Neural cell (in vitro differentiated cells): ENCODE results near the gene LIG3.

Experiments
- EZH2 ChIP-seq: fragments of 200-600, 300-800 bp; shearing (Covaris generic), sonication (generic); IDR thresholded peaks from 2 replicates; pipeline ENCODE4 v1.6.1; 2014; ENCODE audit warnings: antibody characterized with exemption, low read length, borderline replicate concordance, mild to moderate bottlenecking; ENCODE audit not compliant: insufficient read depth, poor library complexity, severe bottlenecking
- TF ChIP-seq, protein P1 (sequence below): fragments of 450-650 bp; IDR thresholded peaks from 2 replicates; pipeline ENCODE4 v1.5.1; 2014; ENCODE audit warnings: antibody characterized with exemption, mild to moderate bottlenecking, moderate library complexity; ENCODE audit not compliant: poor library complexity, severe bottlenecking
- TF ChIP-seq, protein P2 (sequence below): IDR thresholded peaks from 2 replicates; pipeline ENCODE4 v1.6.1; 2012; ENCODE audit warnings: borderline replicate concordance

DNA sequence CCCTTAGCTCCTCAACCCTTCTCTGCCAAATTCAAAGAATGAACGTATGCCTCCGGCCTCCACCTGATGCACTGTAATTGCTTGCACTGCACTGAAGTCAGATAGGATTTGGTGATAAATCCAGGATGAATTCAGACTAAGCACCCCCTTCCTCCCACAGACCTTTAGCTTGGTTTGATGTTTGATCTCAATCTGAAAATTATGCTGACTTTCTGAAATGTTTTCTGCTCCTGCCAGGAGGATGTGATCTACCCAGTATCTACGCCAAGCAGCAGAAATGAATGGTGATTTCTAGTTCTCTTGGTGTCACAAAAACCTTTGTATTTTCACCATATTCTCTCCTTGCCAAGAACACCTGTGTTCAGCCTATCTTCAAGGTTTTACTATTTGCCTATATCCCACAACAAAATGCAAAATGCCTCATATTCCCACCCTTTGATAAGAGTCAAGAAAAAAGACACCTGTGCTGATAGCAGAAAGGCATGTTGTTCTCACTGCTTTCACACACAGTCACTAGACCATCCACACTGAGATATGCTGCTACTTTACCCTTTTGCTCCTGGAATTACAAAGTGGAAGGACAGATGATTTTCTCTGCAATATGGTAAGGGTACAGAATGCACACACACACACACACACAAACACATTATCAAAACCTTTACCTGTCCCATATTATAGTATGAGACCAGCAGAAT is 68.5 kb downstream of the LIG3 start:
- TF ChIP-seq, protein P1, sequence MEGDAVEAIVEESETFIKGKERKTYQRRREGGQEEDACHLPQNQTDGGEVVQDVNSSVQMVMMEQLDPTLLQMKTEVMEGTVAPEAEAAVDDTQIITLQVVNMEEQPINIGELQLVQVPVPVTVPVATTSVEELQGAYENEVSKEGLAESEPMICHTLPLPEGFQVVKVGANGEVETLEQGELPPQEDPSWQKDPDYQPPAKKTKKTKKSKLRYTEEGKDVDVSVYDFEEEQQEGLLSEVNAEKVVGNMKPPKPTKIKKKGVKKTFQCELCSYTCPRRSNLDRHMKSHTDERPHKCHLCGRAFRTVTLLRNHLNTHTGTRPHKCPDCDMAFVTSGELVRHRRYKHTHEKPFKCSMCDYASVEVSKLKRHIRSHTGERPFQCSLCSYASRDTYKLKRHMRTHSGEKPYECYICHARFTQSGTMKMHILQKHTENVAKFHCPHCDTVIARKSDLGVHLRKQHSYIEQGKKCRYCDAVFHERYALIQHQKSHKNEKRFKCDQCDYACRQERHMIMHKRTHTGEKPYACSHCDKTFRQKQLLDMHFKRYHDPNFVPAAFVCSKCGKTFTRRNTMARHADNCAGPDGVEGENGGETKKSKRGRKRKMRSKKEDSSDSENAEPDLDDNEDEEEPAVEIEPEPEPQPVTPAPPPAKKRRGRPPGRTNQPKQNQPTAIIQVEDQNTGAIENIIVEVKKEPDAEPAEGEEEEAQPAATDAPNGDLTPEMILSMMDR: no peak
- TF ChIP-seq, protein P2, sequence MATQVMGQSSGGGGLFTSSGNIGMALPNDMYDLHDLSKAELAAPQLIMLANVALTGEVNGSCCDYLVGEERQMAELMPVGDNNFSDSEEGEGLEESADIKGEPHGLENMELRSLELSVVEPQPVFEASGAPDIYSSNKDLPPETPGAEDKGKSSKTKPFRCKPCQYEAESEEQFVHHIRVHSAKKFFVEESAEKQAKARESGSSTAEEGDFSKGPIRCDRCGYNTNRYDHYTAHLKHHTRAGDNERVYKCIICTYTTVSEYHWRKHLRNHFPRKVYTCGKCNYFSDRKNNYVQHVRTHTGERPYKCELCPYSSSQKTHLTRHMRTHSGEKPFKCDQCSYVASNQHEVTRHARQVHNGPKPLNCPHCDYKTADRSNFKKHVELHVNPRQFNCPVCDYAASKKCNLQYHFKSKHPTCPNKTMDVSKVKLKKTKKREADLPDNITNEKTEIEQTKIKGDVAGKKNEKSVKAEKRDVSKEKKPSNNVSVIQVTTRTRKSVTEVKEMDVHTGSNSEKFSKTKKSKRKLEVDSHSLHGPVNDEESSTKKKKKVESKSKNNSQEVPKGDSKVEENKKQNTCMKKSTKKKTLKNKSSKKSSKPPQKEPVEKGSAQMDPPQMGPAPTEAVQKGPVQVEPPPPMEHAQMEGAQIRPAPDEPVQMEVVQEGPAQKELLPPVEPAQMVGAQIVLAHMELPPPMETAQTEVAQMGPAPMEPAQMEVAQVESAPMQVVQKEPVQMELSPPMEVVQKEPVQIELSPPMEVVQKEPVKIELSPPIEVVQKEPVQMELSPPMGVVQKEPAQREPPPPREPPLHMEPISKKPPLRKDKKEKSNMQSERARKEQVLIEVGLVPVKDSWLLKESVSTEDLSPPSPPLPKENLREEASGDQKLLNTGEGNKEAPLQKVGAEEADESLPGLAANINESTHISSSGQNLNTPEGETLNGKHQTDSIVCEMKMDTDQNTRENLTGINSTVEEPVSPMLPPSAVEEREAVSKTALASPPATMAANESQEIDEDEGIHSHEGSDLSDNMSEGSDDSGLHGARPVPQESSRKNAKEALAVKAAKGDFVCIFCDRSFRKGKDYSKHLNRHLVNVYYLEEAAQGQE: no peak
- TF ChIP-seq EZH2: no peak
